Neural cell (in vitro differentiated cells): ENCODE data around the gene GALNT15.

Experiments
- POLR2AphosphoS5 ChIP-seq: IDR thresholded peaks from 2 replicates; pipeline ENCODE4 v1.6.1; 2012
- SMC3 ChIP-seq: fragments of 450-650 bp; conservative IDR thresholded peaks from 2 replicates; pipeline ENCODE4 v1.6.1; 2014; ENCODE audit warnings: antibody characterized with exemption, mild to moderate bottlenecking, moderate library complexity; ENCODE audit not compliant: poor library complexity
- TAF1 ChIP-seq: IDR thresholded peaks from 2 replicates; pipeline ENCODE4 v1.6.1; 2012; ENCODE audit warnings: low read depth
- TF ChIP-seq, protein P1 (sequence below): fragments of 450-650 bp; IDR thresholded peaks from 2 replicates; pipeline ENCODE4 v1.5.1; 2014; ENCODE audit warnings: antibody characterized with exemption, mild to moderate bottlenecking, moderate library complexity; ENCODE audit not compliant: poor library complexity, severe bottlenecking

DNA sequence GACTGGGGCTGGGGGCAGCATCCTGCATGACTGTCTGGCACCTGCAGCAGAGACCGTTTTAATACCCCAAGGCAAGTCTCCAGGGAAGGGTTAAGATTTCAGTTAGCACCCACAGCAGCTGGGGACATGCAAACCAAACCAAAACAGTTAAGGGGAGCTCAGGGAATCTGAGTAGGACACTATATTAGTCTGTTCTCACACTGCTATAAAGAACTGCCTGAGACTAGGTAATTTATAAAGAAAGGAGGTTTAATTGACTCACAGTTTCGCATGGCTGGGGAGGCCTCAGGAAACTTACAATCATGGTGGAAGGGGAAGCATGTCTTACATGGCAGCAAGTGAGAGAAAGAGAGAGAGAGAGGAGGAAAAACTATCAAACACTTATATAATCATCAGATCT is 25.3 kb downstream of the GALNT15 start:
- TF ChIP-seq SMC3 (no peak), POLR2AphosphoS5 (no peak), TAF1 (no peak)
- TF ChIP-seq, protein P1, sequence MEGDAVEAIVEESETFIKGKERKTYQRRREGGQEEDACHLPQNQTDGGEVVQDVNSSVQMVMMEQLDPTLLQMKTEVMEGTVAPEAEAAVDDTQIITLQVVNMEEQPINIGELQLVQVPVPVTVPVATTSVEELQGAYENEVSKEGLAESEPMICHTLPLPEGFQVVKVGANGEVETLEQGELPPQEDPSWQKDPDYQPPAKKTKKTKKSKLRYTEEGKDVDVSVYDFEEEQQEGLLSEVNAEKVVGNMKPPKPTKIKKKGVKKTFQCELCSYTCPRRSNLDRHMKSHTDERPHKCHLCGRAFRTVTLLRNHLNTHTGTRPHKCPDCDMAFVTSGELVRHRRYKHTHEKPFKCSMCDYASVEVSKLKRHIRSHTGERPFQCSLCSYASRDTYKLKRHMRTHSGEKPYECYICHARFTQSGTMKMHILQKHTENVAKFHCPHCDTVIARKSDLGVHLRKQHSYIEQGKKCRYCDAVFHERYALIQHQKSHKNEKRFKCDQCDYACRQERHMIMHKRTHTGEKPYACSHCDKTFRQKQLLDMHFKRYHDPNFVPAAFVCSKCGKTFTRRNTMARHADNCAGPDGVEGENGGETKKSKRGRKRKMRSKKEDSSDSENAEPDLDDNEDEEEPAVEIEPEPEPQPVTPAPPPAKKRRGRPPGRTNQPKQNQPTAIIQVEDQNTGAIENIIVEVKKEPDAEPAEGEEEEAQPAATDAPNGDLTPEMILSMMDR, result no peak
